HTERT RPE-1 (cell line): ENCODE results near the gene RAPGEF6.
"Not testable (repeated sequence)": the region's sequence is repeated elsewhere in the genome, so short reads cannot be mapped to it uniquely, and the experiment has no call there.

Experiments
- in situ Hi-C: fragments of 300-500 bp; cut with MboI; formaldehyde crosslinking; loops from 4 replicates; pipeline ENCODE4 v1.14.3; 2020; ENCODE audit warnings: low sequenced_read_pairs

The RAPGEF6 gene

GRCh38 chr5:131436081-131436480 is 198.9 kb downstream of the RAPGEF6 start:
- in situ Hi-C loops: no loop called here

DNA sequence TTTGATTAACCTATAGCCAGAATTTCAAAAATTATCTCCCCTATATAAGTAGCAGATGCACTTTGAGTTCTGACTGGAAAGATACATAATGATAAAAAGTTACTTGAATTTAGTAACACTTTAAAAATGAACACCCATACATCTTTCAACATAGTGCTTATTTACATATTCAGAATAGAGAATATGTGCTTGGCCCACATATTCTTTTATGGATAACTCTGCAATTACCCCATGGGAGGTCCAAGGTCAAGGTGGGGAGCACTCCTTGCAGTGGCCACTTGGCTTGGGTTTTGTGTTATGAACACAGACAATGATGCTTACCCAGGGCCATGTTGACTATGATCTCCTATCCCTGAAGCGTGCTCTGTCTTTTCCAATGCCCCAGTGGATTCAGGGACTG is 201.9 kb downstream of the RAPGEF6 start:
- in situ Hi-C loops: no loop called here

GRCh38 chr5:131431794-131432193 is 203.2 kb downstream of the RAPGEF6 start:
- in situ Hi-C loops: no loop called here

GRCh38 chr5:131430794-131431193 is 204.2 kb downstream of the RAPGEF6 start:
- in situ Hi-C loops: no loop called here

DNA sequence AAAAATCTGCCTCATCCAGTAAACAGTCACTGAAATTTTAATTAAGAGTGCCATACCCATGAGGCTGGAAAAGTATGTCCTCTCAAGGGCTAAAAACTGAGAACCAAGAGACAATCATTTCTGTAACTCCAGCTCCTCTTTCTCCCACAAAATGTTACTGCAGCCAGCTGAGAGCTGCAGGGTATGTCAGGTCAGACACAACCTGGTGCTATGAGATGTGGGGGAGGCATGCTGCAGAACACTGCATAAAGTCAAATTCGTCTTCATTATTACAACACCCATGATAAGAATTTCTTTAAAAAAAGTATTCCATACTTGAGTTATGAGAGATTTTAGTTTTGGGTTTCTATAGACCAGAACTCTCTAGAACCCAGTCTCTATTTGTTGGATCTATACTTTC is 209.0 kb downstream of the RAPGEF6 start:
- in situ Hi-C loops: no loop called here

DNA sequence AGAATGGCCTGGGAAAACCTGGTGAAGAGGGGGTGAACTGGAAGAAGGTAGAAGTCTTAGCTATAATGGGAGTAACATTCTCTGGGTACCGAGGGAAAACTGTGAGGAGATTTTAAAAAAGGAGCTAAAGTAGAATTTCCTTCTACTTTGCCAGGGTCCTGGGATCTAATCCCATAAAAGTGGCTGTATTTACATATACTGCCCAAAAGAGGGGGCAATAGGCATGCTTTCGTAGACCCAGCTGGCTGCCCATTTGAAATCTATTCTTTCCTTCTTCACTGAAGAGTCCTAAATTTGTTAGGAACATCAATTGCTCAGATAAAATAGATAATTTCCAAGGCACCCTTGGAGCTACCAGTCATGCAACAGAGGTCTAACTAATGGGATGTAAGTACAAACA is 212.0 kb downstream of the RAPGEF6 start:
- in situ Hi-C loops: no loop called here

GRCh38 chr5:131419877-131420276 is 215.2 kb downstream of the RAPGEF6 start:
- in situ Hi-C loops: no loop called here

GRCh38 chr5:131418846-131419245 is 216.2 kb downstream of the RAPGEF6 start:
- in situ Hi-C loops: no loop called here

GRCh38 chr5:131417240-131417869 is 217.7 kb downstream of the RAPGEF6 start:
- in situ Hi-C loops: no loop called here

GRCh38 chr5:131416729-131417128 is 218.3 kb downstream of the RAPGEF6 start:
- in situ Hi-C loops: no loop called here

- in situ Hi-C loops: no loop called here
Measured at GRCh38 chr5:131413605-131414559, 221.1 kb downstream of the RAPGEF6 start.

DNA sequence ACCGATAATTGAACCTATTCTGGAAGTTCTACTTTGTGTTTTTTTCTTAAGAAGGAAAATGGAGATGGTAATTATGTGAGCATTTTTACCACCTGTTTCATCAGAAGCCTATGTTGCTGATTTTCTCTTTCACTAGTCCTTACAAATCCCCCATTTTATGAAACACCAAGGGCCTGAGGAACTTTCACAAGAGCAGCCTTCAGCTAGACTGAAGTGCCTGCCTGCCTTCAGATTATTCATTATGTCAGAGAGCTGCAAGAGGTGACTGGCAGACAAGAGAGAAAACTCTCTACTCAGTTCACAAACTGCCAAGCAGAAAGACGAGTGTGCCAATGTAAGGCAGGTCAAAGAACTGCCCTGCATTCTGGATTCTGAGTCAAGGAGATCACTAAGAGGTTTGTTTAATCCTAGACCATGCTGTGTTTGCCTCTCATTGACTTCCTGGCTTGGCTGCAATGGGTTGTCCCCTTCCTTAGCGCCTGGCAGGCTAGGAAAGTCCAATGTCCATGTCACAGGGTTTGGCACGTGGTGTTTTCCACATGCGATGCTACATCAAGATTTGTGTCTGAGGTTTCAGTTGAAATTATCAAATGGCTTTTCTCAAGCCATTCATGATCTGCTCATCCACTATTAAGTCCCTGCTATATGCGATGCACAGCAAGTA is 227.9 kb downstream of the RAPGEF6 start:
- in situ Hi-C loops: no loop called here

- in situ Hi-C loops: no loop called here
Measured at GRCh38 chr5:131406076-131406475, 229.0 kb downstream of the RAPGEF6 start.

DNA sequence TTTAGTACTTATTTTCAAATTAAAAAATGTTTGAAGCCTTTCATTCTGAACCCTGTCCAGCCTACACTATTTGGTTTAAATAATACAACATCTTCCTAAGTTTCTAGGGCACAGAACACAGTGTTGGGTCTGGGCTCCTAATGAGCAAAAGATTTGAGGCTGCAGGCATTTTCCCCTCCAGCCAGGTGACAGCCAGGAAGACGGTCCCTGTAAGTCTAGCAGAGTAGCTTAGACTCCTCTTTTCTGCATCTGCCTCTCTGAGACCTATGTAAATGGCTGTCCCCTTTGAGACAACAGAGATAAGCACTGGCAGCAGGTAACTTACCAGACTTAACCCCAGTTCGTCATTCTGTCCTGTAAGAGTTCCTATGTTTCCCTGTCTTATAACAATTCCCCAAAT is 229.4 kb downstream of the RAPGEF6 start:
- in situ Hi-C loops: no loop called here

DNA sequence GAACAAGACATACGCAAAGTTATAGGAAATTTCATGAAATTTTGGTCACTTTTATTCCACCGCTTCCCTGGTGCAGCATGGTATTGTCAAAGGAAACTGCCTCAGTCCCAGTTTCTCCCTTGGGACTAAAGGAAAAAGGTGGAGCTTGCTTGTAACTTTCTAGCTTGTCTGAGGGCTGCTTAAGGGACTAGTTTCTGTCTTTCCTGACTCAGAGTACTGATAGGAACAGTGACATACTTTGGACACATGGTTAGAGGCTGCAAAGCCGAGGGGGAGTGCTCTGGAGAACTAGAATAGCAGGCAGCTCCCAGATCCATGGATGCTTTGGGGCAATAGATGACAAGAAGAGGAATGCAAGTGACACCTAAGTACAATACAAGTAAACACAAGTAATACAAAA is 234.4 kb downstream of the RAPGEF6 start:
- in situ Hi-C loops: no loop called here

DNA sequence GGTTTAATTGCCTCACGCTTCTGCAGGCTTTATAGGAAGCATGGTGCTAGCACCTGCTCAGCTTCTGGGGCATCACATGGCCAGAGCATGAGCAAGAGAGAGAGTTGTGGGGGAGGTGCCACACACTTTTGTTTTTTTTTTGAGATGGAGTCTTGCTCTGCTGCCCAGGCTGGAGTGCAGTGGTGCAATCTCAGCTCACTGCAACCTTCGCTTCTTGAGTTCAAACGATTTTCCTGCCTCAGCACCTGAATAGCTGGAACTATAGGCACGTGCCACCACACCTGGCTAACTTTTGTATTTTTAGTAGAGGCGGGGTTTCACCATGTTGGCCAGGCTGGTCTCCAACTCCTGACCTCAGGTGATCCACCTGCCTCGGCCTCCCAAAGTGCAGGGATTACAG is 236.0 kb downstream of the RAPGEF6 start:
- in situ Hi-C loops: not testable (repeated sequence)

DNA sequence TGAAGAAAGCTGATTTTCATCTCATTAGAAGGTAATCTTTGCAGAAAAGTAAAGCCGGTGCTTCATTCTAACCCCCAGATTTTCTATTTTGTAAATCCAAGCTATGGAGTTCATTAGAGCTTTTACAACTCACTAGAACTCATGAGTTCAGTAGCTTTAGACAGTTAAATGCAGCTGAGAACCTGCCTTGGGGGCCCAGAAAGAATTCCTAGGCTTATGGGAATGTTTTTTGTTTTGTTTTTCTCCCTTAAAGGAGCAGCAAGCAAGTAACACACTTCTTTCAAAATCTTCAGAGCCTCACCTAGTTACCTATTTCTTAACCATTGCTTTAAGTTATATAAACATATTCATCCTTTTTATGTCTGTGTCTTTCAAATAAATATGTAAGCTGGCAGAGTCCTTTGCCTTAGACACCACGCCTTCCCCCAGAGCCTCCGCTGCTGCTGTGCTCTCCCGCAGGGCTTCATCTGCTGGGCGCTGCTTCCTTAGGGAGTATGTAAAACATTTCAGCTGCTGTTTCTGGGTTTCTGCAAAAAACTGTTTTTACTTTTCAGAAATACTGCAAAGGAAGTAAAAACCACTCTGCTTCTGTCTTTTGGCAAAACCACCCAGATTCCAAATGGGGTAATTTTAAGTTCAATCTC is 238.3 kb downstream of the RAPGEF6 start:
- in situ Hi-C loops: no loop called here

DNA sequence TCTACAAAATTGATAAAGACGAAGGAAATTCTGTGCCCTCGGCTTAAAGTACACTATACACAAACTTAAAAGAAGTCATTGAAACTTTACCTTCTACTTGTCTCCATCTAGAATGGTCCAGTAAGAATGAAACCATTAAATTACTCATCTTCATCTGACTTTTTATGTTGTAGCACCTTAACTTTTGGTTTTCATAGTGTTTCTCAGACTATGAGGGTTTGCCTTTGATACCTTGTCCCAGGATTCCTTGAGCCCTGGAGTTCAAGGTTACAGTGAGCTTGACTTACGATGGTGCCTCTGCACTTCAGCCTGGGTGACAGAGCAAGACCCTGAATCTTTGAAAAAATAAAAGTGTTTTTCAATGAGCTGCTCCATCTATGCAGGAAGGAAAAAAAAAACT is 239.0 kb downstream of the RAPGEF6 start:
- in situ Hi-C loops: no loop called here

GRCh38 chr5:131394128-131394527 is 240.9 kb downstream of the RAPGEF6 start:
- in situ Hi-C loops: no loop called here

GRCh38 chr5:131393498-131393968 is 241.5 kb downstream of the RAPGEF6 start:
- in situ Hi-C loops: no loop called here

- in situ Hi-C loops: no loop called here
Measured at GRCh38 chr5:131392466-131393095, 242.4 kb downstream of the RAPGEF6 start.
